Body of pancreas (tissue), 4 donors: ENCODE results near the gene MYO18B. TPM values are rescaled to one million over a fixed set of nuclear protein-coding genes. Genes with fewer than 3 reads are reported as not detected.

Experiments
- ATAC-seq: fragments of 150-250 bp; one replicate; pipeline ENCODE4 v1.9.1; 2016
- DNase-seq, 4 donors: peaks; one replicate each; pipeline ENCODE4 v3.0.0-alpha.2; 2019
- H3K27ac ChIP-seq, 4 donors: fragments of 200-600 bp; sonication (generic); 1 replicate in 3 of 4; 2 replicates in 1 of 4; pipeline versions ENCODE4 v1.5.1 to v1.6.1; 2016 to 2019; ENCODE audit warnings: mild to moderate bottlenecking in 1 of 4, mixed read lengths in 1 of 4, moderate library complexity in 1 of 4
- H3K27me3 ChIP-seq, 2 donors: fragments of 200-600 bp; sonication (generic); one replicate each; pipeline ENCODE4 v1.6.0; 2016; ENCODE audit warnings: mild to moderate bottlenecking in 1 of 2
- H3K36me3 ChIP-seq, 2 donors: fragments of 200-600 bp; sonication (generic); replicated peaks in 1 of 2; 2 replicates each; pipeline ENCODE4 v1.5.1; 2016; ENCODE audit warnings: low read depth in 2 of 2; ENCODE audit not compliant: insufficient read depth in 1 of 2
- H3K4me1 ChIP-seq: fragments of 200-600 bp; sonication (generic); one replicate; pipeline ENCODE4 v1.6.0; 2016
- H3K4me3 ChIP-seq, 2 donors: fragments of 200-600 bp; sonication (generic); 1 replicate in 1 of 2; 2 replicates in 1 of 2; pipeline ENCODE4 v1.5.1; 2016 to 2019
- H3K9me3 ChIP-seq, 3 donors: fragments of 200-600 bp; sonication (generic); 1 replicate in 2 of 3; 2 replicates in 1 of 3; pipeline ENCODE4 v1.5.1; 2016
- POLR2A ChIP-seq, 3 donors: fragments of 450-650 bp; IDR thresholded peaks; one replicate each; pipeline ENCODE4 v1.6.1; 2016; ENCODE audit warnings: antibody characterized with exemption in 3 of 3, mild to moderate bottlenecking in 2 of 3
- WGBS, 2 donors: methylation state at CpG; one replicate each; pipeline ENCODE4 v1.1.5; 2017; 5-methylcytosine and 5-hydroxymethylcytosine counted together
- intact Hi-C: fragments of 100-400 bp; cut with DNase I; formaldehyde crosslinking; loops from one replicate; pipeline ENCODE4 v1.15.1; 2023
- total RNA-seq, 2 donors: library from RNA; depleted of rRNA; stranded (reverse); fragments of >200 nt; gene quantifications; one replicate each; pipeline ENCODE4 v1.1.0, GENCODE V29; 2016
- TF ChIP-seq, protein P1 (sequence below), 7 experiments: fragments of 450-650 bp in 4 of 7; fragments of 200-600 bp in 3 of 7; sonication (generic) in 3 of 7; IDR thresholded peaks; one replicate each; pipeline ENCODE4 v1.5.1; 2016 to 2019; ENCODE audit warnings: antibody characterized with exemption in 7 of 7

The MYO18B gene
- total RNA-seq, 2 donors from 2014 or later = 1.3 TPM; not detected in 1

DNA sequence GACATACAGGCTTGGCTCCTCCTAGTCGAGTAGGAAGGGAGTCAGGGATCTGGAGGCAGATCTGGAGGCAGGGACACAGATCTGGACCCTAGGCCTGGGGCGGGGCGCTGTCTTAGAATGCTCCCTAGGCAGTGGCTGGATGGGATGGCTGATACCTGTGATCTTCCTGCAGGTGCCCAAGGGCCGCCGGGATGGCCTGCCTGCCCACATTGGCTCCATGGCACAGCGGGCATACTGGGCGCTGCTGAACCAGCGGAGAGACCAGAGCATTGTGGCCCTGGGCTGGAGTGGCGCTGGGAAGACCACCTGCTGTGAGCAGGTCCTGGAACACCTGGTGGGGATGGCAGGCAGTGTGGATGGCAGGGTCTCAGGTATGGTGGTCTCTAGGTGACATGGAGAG is 35.4 kb downstream of the MYO18B start:
- WGBS, 2 donors = 69 to 74% methylated on average over 7 to 9 of the region's 9 CpGs
- Histone ChIP-seq H3K36me3 (no peaks in the 10 kb centered on the region), H3K4me1 (no peaks in the 10 kb centered on the region), H3K9me3 (no peaks in the 10 kb centered on the region), H3K27me3 (no peaks in the 10 kb centered on the region), H3K4me3 (no peak overlapping the region), H3K27ac (no peak overlapping the region)
- intact Hi-C loops = loop anchor here (5.0 to 10.0 kb wide), 2 partner anchors 243 to 325 kb away; no protein-coding TSS in a partner anchor
- ATAC-seq (no peak), DNase-seq (no peak)
- TF ChIP-seq, protein P1, sequence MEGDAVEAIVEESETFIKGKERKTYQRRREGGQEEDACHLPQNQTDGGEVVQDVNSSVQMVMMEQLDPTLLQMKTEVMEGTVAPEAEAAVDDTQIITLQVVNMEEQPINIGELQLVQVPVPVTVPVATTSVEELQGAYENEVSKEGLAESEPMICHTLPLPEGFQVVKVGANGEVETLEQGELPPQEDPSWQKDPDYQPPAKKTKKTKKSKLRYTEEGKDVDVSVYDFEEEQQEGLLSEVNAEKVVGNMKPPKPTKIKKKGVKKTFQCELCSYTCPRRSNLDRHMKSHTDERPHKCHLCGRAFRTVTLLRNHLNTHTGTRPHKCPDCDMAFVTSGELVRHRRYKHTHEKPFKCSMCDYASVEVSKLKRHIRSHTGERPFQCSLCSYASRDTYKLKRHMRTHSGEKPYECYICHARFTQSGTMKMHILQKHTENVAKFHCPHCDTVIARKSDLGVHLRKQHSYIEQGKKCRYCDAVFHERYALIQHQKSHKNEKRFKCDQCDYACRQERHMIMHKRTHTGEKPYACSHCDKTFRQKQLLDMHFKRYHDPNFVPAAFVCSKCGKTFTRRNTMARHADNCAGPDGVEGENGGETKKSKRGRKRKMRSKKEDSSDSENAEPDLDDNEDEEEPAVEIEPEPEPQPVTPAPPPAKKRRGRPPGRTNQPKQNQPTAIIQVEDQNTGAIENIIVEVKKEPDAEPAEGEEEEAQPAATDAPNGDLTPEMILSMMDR (IDR thresholded peaks at IDR 0.05) = no peak
- TF ChIP-seq POLR2A (IDR thresholded peaks at IDR 0.05) = no peak

DNA sequence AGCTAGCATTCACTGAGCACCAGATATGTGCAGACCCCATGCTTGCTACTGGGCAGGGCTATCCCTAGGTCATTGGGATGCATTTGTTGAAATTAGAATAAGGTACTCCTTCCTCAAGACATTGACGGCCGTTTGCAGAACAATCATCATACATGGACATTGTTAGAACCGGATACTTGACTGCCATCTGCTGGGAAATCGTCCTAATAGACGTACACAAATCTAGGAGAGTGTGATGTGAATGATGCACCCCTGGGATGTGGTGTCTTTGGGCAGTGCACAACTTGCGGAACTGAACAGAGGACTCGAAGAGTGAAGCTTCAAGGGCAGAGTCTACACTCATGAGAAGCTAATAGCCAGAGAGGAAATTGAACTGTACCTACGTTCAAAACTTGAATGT is 35.9 kb downstream of the MYO18B start:
- TF ChIP-seq POLR2A (IDR thresholded peaks at IDR 0.05) = no peak
- TF ChIP-seq, protein P1 (IDR thresholded peaks at IDR 0.05) = peak in 3 of 7 experiments; percentile 15 to 19 (median 17)
- Histone ChIP-seq H3K27ac (no peak overlapping the region), H3K27me3 (no peaks in the 10 kb centered on the region), H3K36me3 (no peaks in the 10 kb centered on the region), H3K4me3 (no peak overlapping the region), H3K4me1 (no peaks in the 10 kb centered on the region), H3K9me3 (no peaks in the 10 kb centered on the region)
- WGBS, 2 donors = 33 to 36% methylated on average over 8 of the region's 8 CpGs
- DNase-seq (peak in 1 of 4 donors; percentile 25), ATAC-seq (no peak)
- intact Hi-C loops = loop anchor here (5.0 to 10.0 kb wide), 2 partner anchors 243 to 326 kb away; no protein-coding TSS in a partner anchor

DNA sequence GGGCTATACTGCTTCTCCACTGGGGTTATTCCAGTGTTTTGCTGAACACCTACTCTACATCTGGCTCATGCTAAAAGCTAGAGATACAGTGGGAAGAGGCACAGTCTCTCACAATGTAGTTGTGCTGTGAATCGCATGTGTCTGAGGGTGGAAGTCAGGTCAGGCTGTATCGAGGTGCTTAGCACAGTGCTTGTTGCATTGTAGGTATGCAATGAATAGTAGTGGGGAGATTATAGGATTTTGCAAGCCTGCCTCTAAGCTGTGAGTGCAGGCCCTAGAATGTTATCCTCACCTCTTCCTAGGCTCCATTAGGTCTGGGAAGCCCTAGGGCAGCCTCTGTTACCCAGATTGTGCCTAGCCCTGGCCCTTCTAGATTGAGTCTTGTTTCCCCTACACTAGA is 37.4 kb downstream of the MYO18B start:
- ATAC-seq (no peak), DNase-seq (no peak)
- WGBS, 2 donors = 83 to 95% methylated on average over 2 of the region's 2 CpGs
- intact Hi-C loops = loop anchor here (5.0 to 10.0 kb wide), 2 partner anchors 245 to 327 kb away; no protein-coding TSS in a partner anchor
- Histone ChIP-seq H3K36me3 (no peaks in the 10 kb centered on the region), H3K9me3 (no peaks in the 10 kb centered on the region), H3K4me3 (no peak overlapping the region), H3K27me3 (no peaks in the 10 kb centered on the region), H3K4me1 (no peaks in the 10 kb centered on the region), H3K27ac (no peak overlapping the region)
- TF ChIP-seq POLR2A (IDR thresholded peaks at IDR 0.05) = no peak
- TF ChIP-seq, protein P1 (IDR thresholded peaks at IDR 0.05) = no peak

DNA sequence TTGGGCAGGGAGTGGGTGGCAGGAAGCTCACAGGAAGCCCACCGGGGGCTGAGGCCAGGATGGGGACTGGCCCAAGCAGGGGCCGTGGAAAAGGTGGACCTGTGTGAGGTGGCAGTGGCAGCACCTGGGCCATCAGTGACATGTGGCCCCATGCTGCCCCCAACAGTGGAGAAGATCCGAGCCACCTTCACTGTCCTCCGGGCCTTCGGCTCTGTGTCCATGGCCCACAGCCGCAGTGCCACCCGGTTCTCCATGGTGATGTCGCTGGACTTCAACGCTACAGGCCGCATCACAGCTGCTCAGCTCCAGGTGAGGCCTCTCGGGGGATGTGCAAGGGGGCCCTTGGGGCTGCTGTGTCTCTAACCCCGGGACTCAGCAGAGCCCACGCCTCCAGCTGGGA is 37.9 kb downstream of the MYO18B start:
- no peak for ATAC-seq
- H3K4me1 ChIP-seq = no peaks in the 10 kb centered on the region
- H3K27me3 ChIP-seq = no peaks in the 10 kb centered on the region
- intact Hi-C loops = loop anchor here (5.0 to 10.0 kb wide), 2 partner anchors 245 to 328 kb away; no protein-coding TSS in a partner anchor
- H3K27ac ChIP-seq = no peak overlapping the region
- TF ChIP-seq POLR2A (IDR thresholded peaks at IDR 0.05) = no peak
- WGBS, 2 donors = 85 to 88% methylated on average over 12 to 13 of the region's 13 CpGs
- DNase-seq = no peak
- no peaks in the 10 kb centered on the region for H3K9me3 ChIP-seq
- no peaks in the 10 kb centered on the region for H3K36me3 ChIP-seq
- H3K4me3 ChIP-seq = no peak overlapping the region

DNA sequence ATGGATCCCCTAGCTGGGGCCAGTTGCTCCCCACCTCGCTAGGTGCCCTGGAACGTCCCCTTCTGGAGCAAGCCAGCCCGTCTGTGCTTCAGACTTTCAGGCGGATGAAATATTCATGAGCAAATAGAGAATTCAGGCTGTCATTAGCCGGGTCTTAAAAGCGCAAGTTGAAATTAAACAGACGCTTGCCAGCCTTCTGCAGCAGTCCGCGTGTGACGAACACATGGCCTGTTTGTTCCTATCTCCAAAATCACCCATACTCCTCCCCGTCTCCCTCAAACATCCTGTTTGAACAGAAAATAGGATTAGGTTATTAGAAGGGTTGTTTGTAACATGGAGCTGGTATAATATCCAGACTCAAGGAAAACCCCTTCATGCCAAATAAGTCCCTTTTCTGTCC is 38.7 kb downstream of the MYO18B start:
- no peak for ATAC-seq
- no peak for TF ChIP-seq POLR2A (IDR thresholded peaks at IDR 0.05)
- TF ChIP-seq, protein P1 (IDR thresholded peaks at IDR 0.05) = no peak

More for the DNA sequence above, 38.7 kb downstream of the MYO18B start:
- Histone ChIP-seq H3K4me1 (no peaks in the 10 kb centered on the region), H3K27me3 (no peaks in the 10 kb centered on the region), H3K36me3 (no peaks in the 10 kb centered on the region), H3K4me3 (no peak overlapping the region), H3K27ac (no peak overlapping the region), H3K9me3 (no peaks in the 10 kb centered on the region)
- 44 to 50% methylated on average over 11 of the region's 11 CpGs for WGBS, 2 donors
- intact Hi-C loops = no loop called here
- no peak for DNase-seq
